Caco-2 (cell line): ENCODE measurements around the gene ZBTB47. TPM values are rescaled to one million over a fixed set of nuclear protein-coding genes. Genes with fewer than 3 reads are reported as not detected.

ENCODE experiments used
- BruUV-seq: library from RNA; stranded (reverse); fragments of 400-500 nt; replicated peaks from 2 replicates; lab custom pipeline; 2021; lab: Mats Ljungman, UMichigan
- CTCF ChIA-PET: fragments of 300-600 bp; sonication (Branson Sonifier 250); formaldehyde crosslinking; loops from one replicate; lab custom pipeline; 2022; ENCODE audit warnings: antibody characterized with exemption; lab: Charles Lee
- POLR2A ChIA-PET: fragments of 300-600 bp; sonication (Branson Sonifier 250); formaldehyde crosslinking; loops from one replicate; lab custom pipeline; 2022; ENCODE audit warnings: antibody characterized with exemption; lab: Charles Lee
- DNase-seq, 2 experiments: peaks; one replicate each; pipeline versions ENCODE4 v3.0.0 to v3.0.0-alpha.2; 2020 to 2022
- H3K27me3 ChIP-seq: replicated peaks from 2 replicates; pipeline ENCODE4 v1.6.0; 2011; ENCODE audit warnings: low read length; ENCODE audit not compliant: control insufficient read depth, insufficient read depth
- H3K36me3 ChIP-seq: 2 replicates; pipeline ENCODE4 v1.5.1; 2011; ENCODE audit warnings: low read length; ENCODE audit not compliant: control insufficient read depth, insufficient read depth
- H3K4me1 ChIP-seq: fragments of 250-450 bp; sonication (Bioruptor Pico); 2 replicates; pipeline ENCODE4 v1.5.1; 2020; ENCODE audit warnings: mild to moderate bottlenecking
- H3K4me3 ChIP-seq: 2 replicates; pipeline ENCODE4 v1.5.1; 2011; ENCODE audit warnings: low read depth, mild to moderate bottlenecking, control low read depth, low read length
- H3K9me3 ChIP-seq: fragments of 250-450 bp; sonication (Bioruptor Pico); 2 replicates; pipeline ENCODE4 v1.5.1; 2020; ENCODE audit warnings: mild to moderate bottlenecking, moderate library complexity
- H3K27ac Mint-ChIP-seq: one replicate; pipeline ENCODE4 v1.8.0; 2022; ENCODE audit warnings: mixed read lengths; ENCODE audit not compliant: unreplicated experiment
- H3K27me3 Mint-ChIP-seq: one replicate; pipeline ENCODE4 v1.8.0; 2022; ENCODE audit warnings: mixed read lengths; ENCODE audit not compliant: insufficient read depth, unreplicated experiment
- H3K36me3 Mint-ChIP-seq: one replicate; pipeline ENCODE4 v1.8.0; 2022; ENCODE audit warnings: mild to moderate bottlenecking, mixed read lengths; ENCODE audit not compliant: insufficient read depth, unreplicated experiment
- H3K4me1 Mint-ChIP-seq: one replicate; pipeline ENCODE4 v1.8.0; 2022; ENCODE audit warnings: low read depth, mixed read lengths; ENCODE audit not compliant: unreplicated experiment
- H3K4me3 Mint-ChIP-seq: one replicate; pipeline ENCODE4 v1.8.0; 2022; ENCODE audit warnings: mild to moderate bottlenecking, moderate library complexity, mixed read lengths; ENCODE audit not compliant: unreplicated experiment
- H3K9me3 Mint-ChIP-seq: one replicate; pipeline ENCODE4 v1.8.0; 2022; ENCODE audit warnings: mixed read lengths; ENCODE audit not compliant: unreplicated experiment
- intact Hi-C: fragments of 100-400 bp; cut with micrococcal nuclease; formaldehyde crosslinking; loops from one replicate; pipeline ENCODE4 v1.10.0; 2022; ENCODE audit not compliant: unreplicated experiment
- total RNA-seq: library from RNA; stranded (reverse); gene quantifications from 2 replicates; pipeline ENCODE4 v1.2.3, GENCODE V29; 2022
- TF ChIP-seq, protein P1 (sequence below), 2 experiments: fragments of 200-600 bp in 1 of 2; IDR thresholded peaks; 1 replicate in 1 of 2; 2 replicates in 1 of 2; pipeline versions ENCODE4 v1.5.1 to v1.8.0; 2011 to 2022; ENCODE audit warnings: antibody characterized with exemption in 1 of 2, control low read depth in 1 of 2, inconsistent platforms in 1 of 2, low read depth in 1 of 2, low read length in 1 of 2, mild to moderate bottlenecking in 1 of 2, moderate library complexity in 1 of 2; ENCODE audit not compliant: insufficient read depth in 1 of 2, severe bottlenecking in 1 of 2, unreplicated experiment in 1 of 2

ZBTB47 gene
- total RNA-seq, 1 experiment from 2014 or later, result 4.8 TPM

DNA sequence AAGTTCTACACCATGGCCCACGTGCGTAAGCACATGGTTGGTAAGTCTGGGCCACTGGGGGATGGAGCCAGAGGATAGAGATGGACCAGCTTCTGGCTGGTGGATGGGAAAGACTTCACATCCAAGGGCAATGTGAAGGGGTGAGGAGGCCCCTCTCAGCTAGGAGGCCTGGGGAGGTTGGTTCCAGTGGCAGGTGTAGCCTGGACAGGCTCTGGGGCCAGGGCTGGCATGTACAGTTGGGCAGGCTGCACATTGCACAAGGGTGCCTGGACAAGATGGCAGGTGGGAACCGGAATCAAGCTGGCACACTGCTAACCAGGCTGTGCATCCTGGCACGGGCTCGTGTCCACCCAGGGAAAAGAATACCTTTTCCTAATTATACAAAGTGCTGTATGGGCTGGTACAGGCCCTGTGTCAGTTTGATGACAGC is 8.1 kb downstream of the ZBTB47 start:
- Mint-ChIP-seq H3K36me3 (peaks cover 4% of the 10 kb centered on the region), H3K9me3 (no peaks in the 10 kb centered on the region), H3K27me3 (no peaks in the 10 kb centered on the region), H3K4me1 (no peaks in the 10 kb centered on the region), H3K4me3 (no peak overlapping the region), H3K27ac (no peak overlapping the region)
- intact Hi-C loops, result loop anchor here (2.0 kb wide), 1 partner anchor 83 kb away; no protein-coding TSS in a partner anchor
- H3K4me3 ChIP-seq, result no peak overlapping the region
- H3K9me3 ChIP-seq, result no peaks in the 10 kb centered on the region
- no TSS peak for BruUV-seq
- POLR2A ChIA-PET, result no interaction called here
- no peak for DNase-seq
- no peaks in the 10 kb centered on the region for H3K27me3 ChIP-seq
- CTCF ChIA-PET, result no interaction called here
- no peaks in the 10 kb centered on the region for H3K36me3 ChIP-seq
- TF ChIP-seq, protein P1, sequence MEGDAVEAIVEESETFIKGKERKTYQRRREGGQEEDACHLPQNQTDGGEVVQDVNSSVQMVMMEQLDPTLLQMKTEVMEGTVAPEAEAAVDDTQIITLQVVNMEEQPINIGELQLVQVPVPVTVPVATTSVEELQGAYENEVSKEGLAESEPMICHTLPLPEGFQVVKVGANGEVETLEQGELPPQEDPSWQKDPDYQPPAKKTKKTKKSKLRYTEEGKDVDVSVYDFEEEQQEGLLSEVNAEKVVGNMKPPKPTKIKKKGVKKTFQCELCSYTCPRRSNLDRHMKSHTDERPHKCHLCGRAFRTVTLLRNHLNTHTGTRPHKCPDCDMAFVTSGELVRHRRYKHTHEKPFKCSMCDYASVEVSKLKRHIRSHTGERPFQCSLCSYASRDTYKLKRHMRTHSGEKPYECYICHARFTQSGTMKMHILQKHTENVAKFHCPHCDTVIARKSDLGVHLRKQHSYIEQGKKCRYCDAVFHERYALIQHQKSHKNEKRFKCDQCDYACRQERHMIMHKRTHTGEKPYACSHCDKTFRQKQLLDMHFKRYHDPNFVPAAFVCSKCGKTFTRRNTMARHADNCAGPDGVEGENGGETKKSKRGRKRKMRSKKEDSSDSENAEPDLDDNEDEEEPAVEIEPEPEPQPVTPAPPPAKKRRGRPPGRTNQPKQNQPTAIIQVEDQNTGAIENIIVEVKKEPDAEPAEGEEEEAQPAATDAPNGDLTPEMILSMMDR (IDR thresholded peaks at IDR 0.05; ENCODE audit: insufficient read depth in 1 of 2, low read depth in 1 of 2, low read length in 1 of 2, severe bottlenecking in 1 of 2, unreplicated experiment in 1 of 2), result no peak
- no peaks in the 10 kb centered on the region for H3K4me1 ChIP-seq

DNA sequence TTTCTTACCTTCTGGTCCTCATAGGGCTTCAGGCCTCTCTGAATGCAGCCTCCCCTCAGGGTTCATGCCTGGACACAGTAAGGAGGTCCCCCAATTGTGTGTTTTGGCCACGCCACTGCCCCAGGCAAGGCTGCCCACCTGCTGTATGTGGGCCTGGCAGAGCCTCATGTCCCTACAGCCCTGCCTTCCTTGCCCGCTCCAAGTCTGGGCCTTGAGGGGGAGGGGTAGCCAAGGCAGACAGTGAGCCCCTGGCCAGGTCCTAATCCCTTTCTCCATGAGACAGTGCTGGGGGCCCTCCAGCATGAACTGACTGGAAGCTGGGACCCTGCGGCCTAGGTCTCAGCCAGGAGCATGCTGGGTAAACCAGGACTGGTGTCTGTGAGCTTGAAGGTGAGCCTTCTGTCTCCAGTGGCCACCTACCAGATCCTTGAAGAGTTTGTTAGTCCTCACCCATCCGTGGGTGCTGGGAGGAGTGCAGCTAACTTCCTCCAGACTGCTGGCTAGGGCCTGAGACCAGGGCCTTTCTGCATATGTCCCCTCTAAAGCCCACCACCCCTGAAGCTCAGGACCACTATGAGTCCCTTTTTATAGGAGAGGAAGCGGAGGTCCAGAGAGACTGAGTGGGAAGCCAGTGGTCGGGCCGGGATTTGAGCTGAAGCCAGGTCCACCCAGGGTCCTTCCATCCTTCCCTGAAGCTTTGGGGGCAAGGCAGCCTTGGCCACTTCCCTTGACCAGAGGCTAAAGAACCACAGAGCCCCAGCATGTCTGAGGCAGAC is 8.7 kb downstream of the ZBTB47 start:
- intact Hi-C loops, result no loop called here
- no peaks in the 10 kb centered on the region for H3K36me3 ChIP-seq
- no peak overlapping the region for H3K4me3 ChIP-seq
- Mint-ChIP-seq H3K4me3 (no peak overlapping the region), H3K27me3 (no peaks in the 10 kb centered on the region), H3K4me1 (no peaks in the 10 kb centered on the region), H3K27ac (no peak overlapping the region), H3K9me3 (no peaks in the 10 kb centered on the region), H3K36me3 (peaks cover 4% of the 10 kb centered on the region)
- no peaks in the 10 kb centered on the region for H3K27me3 ChIP-seq
- ChIA-PET CTCF (no interaction called here), POLR2A (no interaction called here)
- TF ChIP-seq, protein P1 (IDR thresholded peaks at IDR 0.05; ENCODE audit: insufficient read depth in 1 of 2, low read depth in 1 of 2, low read length in 1 of 2, severe bottlenecking in 1 of 2, unreplicated experiment in 1 of 2), result no peak
- no peaks in the 10 kb centered on the region for H3K9me3 ChIP-seq
- BruUV-seq, result no TSS peak
- DNase-seq, result no peak
- H3K4me1 ChIP-seq, result no peaks in the 10 kb centered on the region

DNA sequence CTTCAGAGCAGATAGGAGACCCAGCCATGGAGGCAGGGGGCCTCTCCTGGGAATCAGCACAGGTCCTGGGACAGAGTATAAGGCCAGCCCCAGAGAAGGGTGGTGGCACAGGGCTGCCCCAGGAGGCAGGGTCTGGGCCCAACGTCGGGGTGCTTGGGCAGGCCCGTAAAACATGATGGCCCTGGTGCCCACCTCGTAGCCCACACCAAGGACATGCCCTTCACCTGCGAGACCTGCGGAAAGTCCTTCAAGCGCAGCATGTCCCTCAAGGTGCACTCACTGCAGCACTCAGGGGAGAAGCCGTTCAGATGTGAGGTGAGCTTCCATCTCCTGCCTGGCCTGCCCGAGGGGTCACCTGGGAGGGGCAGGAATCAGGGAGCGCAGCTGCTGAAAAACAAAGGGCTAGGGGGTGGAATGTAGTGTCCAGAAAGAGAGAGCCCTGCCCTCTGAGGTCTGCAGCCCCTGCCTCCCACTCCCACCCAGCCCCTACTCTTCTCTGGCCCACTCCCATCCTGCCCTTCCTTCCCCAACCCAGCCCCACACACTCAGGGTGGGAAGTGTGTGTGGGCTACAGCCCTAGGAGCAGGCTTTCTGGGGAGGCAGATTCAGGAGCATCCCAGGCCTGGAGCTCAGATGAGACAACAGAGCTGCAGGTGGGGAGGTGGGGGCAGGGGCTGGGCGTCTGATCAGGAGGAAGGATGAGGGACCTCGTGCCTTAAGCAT is 9.5 kb downstream of the ZBTB47 start:
- no peaks in the 10 kb centered on the region for H3K4me1 ChIP-seq
- Mint-ChIP-seq H3K27me3 (no peaks in the 10 kb centered on the region), H3K36me3 (peaks cover 10% of the 10 kb centered on the region), H3K9me3 (no peaks in the 10 kb centered on the region), H3K4me3 (no peak overlapping the region), H3K4me1 (no peaks in the 10 kb centered on the region), H3K27ac (no peak overlapping the region)
- POLR2A ChIA-PET, result no interaction called here
- no peaks in the 10 kb centered on the region for H3K27me3 ChIP-seq
- H3K9me3 ChIP-seq, result no peaks in the 10 kb centered on the region
- TF ChIP-seq, protein P1 (IDR thresholded peaks at IDR 0.05; ENCODE audit: insufficient read depth in 1 of 2, low read depth in 1 of 2, low read length in 1 of 2, severe bottlenecking in 1 of 2, unreplicated experiment in 1 of 2), result no peak
- H3K4me3 ChIP-seq, result no peak overlapping the region
- BruUV-seq, result no TSS peak
- H3K36me3 ChIP-seq, result no peaks in the 10 kb centered on the region
- DNase-seq, result no peak
- intact Hi-C loops, result no loop called here
- CTCF ChIA-PET, result interaction anchor here (1.1 kb wide), 1 partner anchor 81 kb away, joined by 3 read pairs; no protein-coding TSS in a partner anchor
